K562 (cell line): ENCODE measurements around the gene PLEKHM3. TPM values are rescaled to one million over a fixed set of nuclear protein-coding genes. Genes with fewer than 3 reads are reported as not detected.
A peak's percentile ranks its signal among the peaks of the same experiment; 100 is the strongest.

Source experiments
- ARID1B ChIP-seq: fragments of 450-650 bp; IDR thresholded peaks from 2 replicates; pipeline ENCODE4 v1.6.1; 2016; ENCODE audit warnings: antibody characterized with exemption, mild to moderate bottlenecking, inconsistent platforms
- CREBBP ChIP-seq: IDR thresholded peaks from one replicate; pipeline ENCODE4 v1.6.1; 2012; ENCODE audit warnings: low read depth, mild to moderate bottlenecking, control low read depth, inconsistent platforms, low read length
- CSDE1 ChIP-seq, 2 experiments: fragments of 450-650 bp; IDR thresholded peaks; 2 replicates each; pipeline ENCODE4 v1.6.1; 2016; ENCODE audit warnings: mild to moderate bottlenecking in 1 of 2
- DMBX1 ChIP-seq: fragments of 250-450 bp; sonication (Bioruptor Pico); IDR thresholded peaks from 2 replicates; pipeline ENCODE4 v1.8.0; 2022; ENCODE audit warnings: inconsistent platforms, mild to moderate bottlenecking, moderate library complexity, borderline replicate concordance
- DPF2 ChIP-seq: fragments of 450-650 bp; IDR thresholded peaks from 2 replicates; pipeline ENCODE4 v1.6.1; 2016
- ESRRA ChIP-seq: fragments of 450-650 bp; IDR thresholded peaks from 2 replicates; pipeline ENCODE4 v1.6.1; 2014; ENCODE audit warnings: low read depth, mild to moderate bottlenecking, moderate library complexity, borderline replicate concordance
- ETS2 ChIP-seq: IDR thresholded peaks from 2 replicates; pipeline ENCODE4 v1.6.1; 2016; ENCODE audit warnings: borderline replicate concordance, missing genetic modification characterization, mild to moderate bottlenecking, moderate library complexity, missing compliant biosample characterization; ENCODE audit not compliant: poor library complexity, severe bottlenecking
- FOXA1 ChIP-seq: fragments of 450-650 bp; IDR thresholded peaks from 2 replicates; pipeline ENCODE4 v1.6.1; 2016; ENCODE audit warnings: mild to moderate bottlenecking, borderline replicate concordance
- GABPB2 ChIP-seq: fragments of 250-450 bp; sonication (Bioruptor Pico); conservative IDR thresholded peaks from 2 replicates; pipeline ENCODE4 v1.5.1; 2021; ENCODE audit warnings: mild to moderate bottlenecking
- HDAC1 ChIP-seq, 2 experiments: fragments of 450-650 bp; IDR thresholded peaks; 2 replicates each; pipeline ENCODE4 v1.6.1; 2016 to 2017; ENCODE audit warnings: inconsistent platforms in 1 of 2, mild to moderate bottlenecking in 1 of 2, moderate library complexity in 1 of 2
- HDAC8 ChIP-seq: fragments of 450-650 bp; IDR thresholded peaks from 2 replicates; pipeline ENCODE4 v1.6.1; 2016; ENCODE audit warnings: mild to moderate bottlenecking, missing genetic modification characterization, moderate library complexity, missing compliant biosample characterization
- JUND ChIP-seq, 2 experiments: IDR thresholded peaks; 2 replicates in 1 of 2; 3 replicates in 1 of 2; pipeline ENCODE4 v1.6.1; 2011; ENCODE audit warnings: borderline replicate concordance in 2 of 2, low read depth in 2 of 2, low read length in 2 of 2, improper control_type of control experiment in 1 of 2, missing biosample characterization in 1 of 2, missing genetic modification characterization in 1 of 2, missing genetic modification reagents in 1 of 2
- KLF1 ChIP-seq: fragments of 450-650 bp; IDR thresholded peaks from 2 replicates; pipeline ENCODE4 v1.6.1; 2016; ENCODE audit warnings: missing genetic modification characterization, missing compliant biosample characterization
- L3MBTL2 ChIP-seq: fragments of 450-650 bp; IDR thresholded peaks from 2 replicates; pipeline ENCODE4 v1.6.1; 2016; ENCODE audit warnings: mild to moderate bottlenecking, moderate library complexity
- MCM7 ChIP-seq, 2 experiments: fragments of 450-650 bp; IDR thresholded peaks; 2 replicates each; pipeline ENCODE4 v1.6.1; 2016 to 2018
- NFIC ChIP-seq: fragments of 450-650 bp; IDR thresholded peaks from 2 replicates; pipeline ENCODE4 v1.6.1; 2017; ENCODE audit warnings: mild to moderate bottlenecking, inconsistent platforms
- POLR2AphosphoS5 ChIP-seq: IDR thresholded peaks from 2 replicates; pipeline ENCODE4 v1.6.1; 2011; ENCODE audit warnings: mild to moderate bottlenecking, low read depth, low read length, moderate library complexity; ENCODE audit not compliant: control insufficient read depth, insufficient read depth
- RBM14 ChIP-seq: fragments of 200-400 bp; formaldehyde crosslinking; IDR thresholded peaks from 2 replicates; pipeline ENCODE4 v1.6.1; 2018; ENCODE audit warnings: low read depth, mild to moderate bottlenecking, low read length, moderate library complexity, borderline replicate concordance; ENCODE audit not compliant: insufficient read depth
- RCOR1 ChIP-seq, 2 experiments: IDR thresholded peaks; 2 replicates each; pipeline ENCODE4 v1.6.1; 2012; ENCODE audit warnings: low read depth in 2 of 2, low read length in 2 of 2, borderline replicate concordance in 1 of 2, improper control_type of control experiment in 1 of 2
- SIN3B ChIP-seq: fragments of 450-650 bp; IDR thresholded peaks from 2 replicates; pipeline ENCODE4 v1.6.1; 2017; ENCODE audit warnings: low read depth, mild to moderate bottlenecking, moderate library complexity
- SMAD4 ChIP-seq: fragments of 250-450 bp; sonication (Bioruptor Pico); conservative IDR thresholded peaks from 2 replicates; pipeline ENCODE4 v1.8.0; 2021; ENCODE audit warnings: inconsistent platforms, mild to moderate bottlenecking, moderate library complexity
- TAL1 ChIP-seq: fragments of 450-650 bp; IDR thresholded peaks from 2 replicates; pipeline ENCODE4 v1.6.1; 2016; ENCODE audit warnings: mild to moderate bottlenecking
- TRIM24 ChIP-seq, 2 experiments: fragments of 450-650 bp; IDR thresholded peaks; 2 replicates each; pipeline ENCODE4 v1.6.1; 2016
- ZBTB7A ChIP-seq: IDR thresholded peaks from 2 replicates; pipeline ENCODE4 v1.6.1; 2011; ENCODE audit warnings: low read depth, mild to moderate bottlenecking, low read length, moderate library complexity, borderline replicate concordance; ENCODE audit not compliant: control insufficient read depth
- ZNF431 ChIP-seq: sonication (generic); formaldehyde crosslinking; IDR thresholded peaks from 2 replicates; pipeline ENCODE4 v1.8.0; 2022; ENCODE audit warnings: mild to moderate bottlenecking, missing genetic modification reagents
- ZNF57 ChIP-seq: fragments of 450-650 bp; formaldehyde crosslinking; IDR thresholded peaks from 2 replicates; pipeline ENCODE4 v1.4.0; 2020; ENCODE audit warnings: mild to moderate bottlenecking, moderate library complexity
- ZNF75A ChIP-seq: fragments of 450-650 bp; formaldehyde crosslinking; IDR thresholded peaks from 2 replicates; pipeline ENCODE4 v1.4.0; 2020; ENCODE audit warnings: mild to moderate bottlenecking
- polyA plus RNA-seq, 8 experiments: library from polyadenylated mRNA; depleted of rRNA in 4 of 8; stranded (reverse) in 5 of 8; unstranded in 3 of 8; fragments of >200 nt; fragmentation: Nextera tagmentation in 2 of 8; fragmentation: Illumina TruSeq in 1 of 8; extraction: Ambion mirVana in 2 of 8; extraction: Trizol in 1 of 8; gene quantifications; 2 replicates each; pipeline versions ENCODE4 v1.2.1 to v1.2.3, GENCODE V29; 2011 to 2014; ENCODE audit warnings: inconsistent platforms in 1 of 8, missing spikeins in 1 of 8
- total RNA-seq, 7 experiments: library from RNA; depleted of rRNA in 6 of 7; stranded (reverse); fragments of >200 nt in 6 of 7; fragmentation: Illumina TruSeq in 2 of 7; extraction: Trizol in 2 of 7; gene quantifications; 2 replicates each; pipeline versions ENCODE4 v1.2.1 to v1.2.3, GENCODE V29; 2011 to 2021; ENCODE audit warnings: low replicate concordance in 1 of 7
- TF ChIP-seq, protein P1 (sequence below): fragments of 250-450 bp; sonication (Bioruptor Pico); IDR thresholded peaks from 2 replicates; pipeline ENCODE4 v1.4.0; 2020; ENCODE audit warnings: mild to moderate bottlenecking, moderate library complexity
- TF ChIP-seq, protein P2 (sequence below): fragments of 250-450 bp; sonication (Bioruptor Pico); IDR thresholded peaks from 2 replicates; pipeline ENCODE4 v1.8.0; 2022; ENCODE audit warnings: moderate library complexity, mild to moderate bottlenecking, inconsistent platforms
- TF ChIP-seq, protein P3 (sequence below): sonication (generic); formaldehyde crosslinking; IDR thresholded peaks from 2 replicates; pipeline ENCODE4 v1.5.0; 2020; ENCODE audit warnings: missing genetic modification reagents

Gene PLEKHM3
- total and polyA plus RNA-seq, 9 of the 15 experiments (the other 6 are each of a cell fraction or from before 2014, with no cell fraction given): 0.24 to 1.6 (median 1.0) TPM

DNA sequence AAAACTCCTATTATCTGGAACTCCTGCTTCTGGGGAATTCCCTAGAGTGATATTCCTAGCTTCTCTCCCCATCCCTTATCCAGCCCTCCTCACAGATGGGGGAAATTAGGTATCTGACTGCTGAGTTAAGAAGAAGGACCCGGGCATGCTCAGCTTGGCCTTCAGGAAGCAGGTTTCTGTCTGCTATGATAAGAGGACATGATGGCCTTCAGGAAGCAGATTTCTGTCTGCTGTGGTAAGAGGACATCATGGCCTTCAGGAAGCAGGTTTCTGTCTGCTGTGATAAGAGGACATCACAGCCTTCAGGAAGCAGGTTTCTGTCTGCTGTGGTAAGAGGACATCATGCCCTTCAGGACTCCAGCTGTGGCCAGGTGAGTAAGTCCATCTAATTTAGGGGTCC, 65.2 kb downstream of the PLEKHM3 start (continued):
- TF ChIP-seq SIN3B (no peak), HDAC1 (IDR thresholded peaks at IDR 0.05) (peak in 1 of 2 experiments; percentile 73; a peak in 2 of 4 replicates), ZNF57 (CRISPR knock-in tag) (no peak), HDAC8 (tag) (no peak), ZBTB7A (no peak), DMBX1 (CRISPR knock-in tag) (peak; percentile 79), ZNF75A (no peak), POLR2AphosphoS5 (peak; percentile 91), ARID1B (peak; percentile 94), JUND (IDR thresholded peaks at IDR 0.05; ENCODE audit: borderline replicate concordance, low read depth, low read length) (peak; percentile 29; the same call in 1 of the 2 replicates), JUND (tag; IDR thresholded peaks at IDR 0.05; ENCODE audit: borderline replicate concordance, low read depth, low read length) (peak; percentile 62; the same call in 1 of the 3 replicates), SMAD4 (CRISPR knock-in tag) (peak; percentile 96), TRIM24 (IDR thresholded peaks at IDR 0.05) (peak; percentile 94 to 96), L3MBTL2 (no peak), CSDE1 (IDR thresholded peaks at IDR 0.05) (no peak), ESRRA (peak; percentile 92), ETS2 (tag) (no peak), NFIC (peak; percentile 87), KLF1 (tag) (no peak), ZNF431 (CRISPR knock-in tag) (no peak), FOXA1 (no peak), DPF2 (peak; percentile 90), RCOR1 (IDR thresholded peaks at IDR 0.05; ENCODE audit: borderline replicate concordance in 1 of 2, low read depth in 2 of 2, low read length in 2 of 2) (peak in 1 of 2 experiments; percentile 94; a peak in 3 of 4 replicates), RBM14 (no peak), TAL1 (peak; percentile 95), CREBBP (no peak), GABPB2 (no peak), MCM7 (IDR thresholded peaks at IDR 0.05) (no peak)
- TF ChIP-seq, protein P1, sequence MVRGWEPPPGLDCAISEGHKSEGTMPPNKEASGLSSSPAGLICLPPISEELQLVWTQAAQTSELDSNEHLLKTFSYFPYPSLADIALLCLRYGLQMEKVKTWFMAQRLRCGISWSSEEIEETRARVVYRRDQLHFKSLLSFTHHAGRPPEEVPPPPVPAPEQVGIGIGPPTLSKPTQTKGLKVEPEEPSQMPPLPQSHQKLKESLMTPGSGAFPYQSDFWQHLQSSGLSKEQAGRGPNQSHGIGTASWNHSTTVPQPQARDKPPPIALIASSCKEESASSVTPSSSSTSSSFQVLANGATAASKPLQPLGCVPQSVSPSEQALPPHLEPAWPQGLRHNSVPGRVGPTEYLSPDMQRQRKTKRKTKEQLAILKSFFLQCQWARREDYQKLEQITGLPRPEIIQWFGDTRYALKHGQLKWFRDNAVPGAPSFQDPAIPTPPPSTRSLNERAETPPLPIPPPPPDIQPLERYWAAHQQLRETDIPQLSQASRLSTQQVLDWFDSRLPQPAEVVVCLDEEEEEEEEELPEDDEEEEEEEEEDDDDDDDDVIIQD (CRISPR knock-in tag): no peak
- TF ChIP-seq, protein P2, sequence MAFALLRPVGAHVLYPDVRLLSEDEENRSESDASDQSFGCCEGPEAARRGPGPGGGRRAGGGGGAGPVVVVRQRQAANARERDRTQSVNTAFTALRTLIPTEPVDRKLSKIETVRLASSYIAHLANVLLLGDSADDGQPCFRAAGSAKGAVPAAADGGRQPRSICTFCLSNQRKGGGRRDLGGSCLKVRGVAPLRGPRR (CRISPR knock-in tag): no peak
- TF ChIP-seq, protein P3, sequence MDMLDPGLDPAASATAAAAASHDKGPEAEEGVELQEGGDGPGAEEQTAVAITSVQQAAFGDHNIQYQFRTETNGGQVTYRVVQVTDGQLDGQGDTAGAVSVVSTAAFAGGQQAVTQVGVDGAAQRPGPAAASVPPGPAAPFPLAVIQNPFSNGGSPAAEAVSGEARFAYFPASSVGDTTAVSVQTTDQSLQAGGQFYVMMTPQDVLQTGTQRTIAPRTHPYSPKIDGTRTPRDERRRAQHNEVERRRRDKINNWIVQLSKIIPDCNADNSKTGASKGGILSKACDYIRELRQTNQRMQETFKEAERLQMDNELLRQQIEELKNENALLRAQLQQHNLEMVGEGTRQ (CRISPR knock-in tag): no peak
